DMS 273 (cell line): ENCODE results near the gene EPAS1.

Source experiments
- DNase-seq: peaks from one replicate; lab custom pipeline; 2025; ENCODE audit not compliant: unreplicated experiment; lab: John Stamatoyannopoulos, UW

Gene EPAS1

DNA sequence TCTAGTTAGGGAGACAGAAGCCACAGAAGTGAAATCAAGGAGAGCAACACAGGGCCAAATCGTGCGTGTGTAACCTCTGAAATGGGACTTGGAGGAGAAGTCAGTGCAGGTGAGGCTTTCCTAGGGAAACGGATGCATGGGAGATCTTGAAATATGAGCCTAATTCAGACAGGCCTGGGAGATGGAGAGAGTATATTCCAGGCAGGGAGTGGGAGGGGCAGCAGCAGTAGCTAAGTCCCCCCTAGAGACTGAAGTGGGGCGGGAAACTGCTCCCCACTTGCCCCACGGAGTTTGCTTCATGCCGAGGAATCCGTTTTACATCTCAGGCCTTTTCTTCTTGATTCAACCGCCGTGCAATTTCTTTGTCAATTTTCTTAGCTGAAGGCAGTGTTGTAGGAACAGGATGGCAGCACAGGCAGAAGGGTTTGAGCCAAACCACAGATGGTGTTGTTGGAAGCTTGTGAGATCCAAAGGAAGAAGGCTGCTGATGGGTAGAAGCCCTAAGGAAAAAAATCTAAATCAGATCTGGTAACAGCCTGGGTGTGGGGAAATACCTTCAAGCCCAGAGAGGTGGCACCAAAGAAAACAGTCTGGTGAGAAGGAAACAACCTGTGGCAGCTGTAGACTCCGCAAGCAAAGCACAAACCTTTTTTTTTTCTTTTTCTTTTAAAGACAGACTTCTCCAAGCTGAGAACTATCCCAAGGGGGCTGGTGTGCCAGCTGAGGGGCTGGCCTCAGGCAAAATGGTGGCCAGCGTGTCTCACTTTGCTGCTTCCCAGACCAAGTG lies 40.2 kb downstream of the EPAS1 start:
- DNase-seq = peak; percentile 62

DNA sequence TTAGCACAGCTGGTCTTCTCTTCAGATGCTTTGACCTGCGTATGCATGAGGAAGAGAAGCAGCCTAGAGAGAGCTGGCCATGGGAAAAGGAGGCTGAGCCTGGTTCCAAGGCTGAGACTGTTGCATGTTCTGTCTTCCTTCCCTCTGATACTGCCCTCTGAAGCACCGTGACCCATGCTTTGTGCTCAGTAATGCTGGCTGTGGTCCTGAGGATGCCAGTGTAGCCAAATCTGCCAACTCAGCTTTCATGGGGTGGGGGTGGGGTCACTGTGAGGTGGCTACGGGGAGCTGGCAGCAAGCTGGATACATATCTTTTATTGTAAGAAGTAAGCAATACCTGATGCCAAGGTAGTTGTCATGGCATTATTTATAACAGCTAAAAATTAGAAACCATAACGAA lies 41.5 kb downstream of the EPAS1 start:
- DNase-seq = no peak

DNA sequence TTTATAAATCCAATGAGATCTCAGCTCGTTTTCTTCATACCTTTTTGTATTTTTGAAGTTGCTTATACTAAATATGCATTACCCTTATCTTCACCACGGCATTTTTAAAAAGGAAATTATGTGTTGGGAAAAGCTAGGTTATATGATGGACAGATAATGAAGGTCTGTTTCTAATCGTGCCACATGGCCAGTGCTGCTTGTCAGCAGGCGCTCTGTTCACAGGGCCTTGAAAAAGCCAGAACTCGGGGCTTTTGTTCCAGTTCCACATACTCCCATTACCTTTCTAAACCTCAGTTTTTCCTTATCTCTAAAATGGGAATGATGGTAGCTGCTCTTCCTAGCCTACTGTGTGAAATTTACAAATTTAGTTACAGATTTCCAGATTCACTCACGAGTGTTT lies 42.0 kb downstream of the EPAS1 start:
- no peak for DNase-seq

DNA sequence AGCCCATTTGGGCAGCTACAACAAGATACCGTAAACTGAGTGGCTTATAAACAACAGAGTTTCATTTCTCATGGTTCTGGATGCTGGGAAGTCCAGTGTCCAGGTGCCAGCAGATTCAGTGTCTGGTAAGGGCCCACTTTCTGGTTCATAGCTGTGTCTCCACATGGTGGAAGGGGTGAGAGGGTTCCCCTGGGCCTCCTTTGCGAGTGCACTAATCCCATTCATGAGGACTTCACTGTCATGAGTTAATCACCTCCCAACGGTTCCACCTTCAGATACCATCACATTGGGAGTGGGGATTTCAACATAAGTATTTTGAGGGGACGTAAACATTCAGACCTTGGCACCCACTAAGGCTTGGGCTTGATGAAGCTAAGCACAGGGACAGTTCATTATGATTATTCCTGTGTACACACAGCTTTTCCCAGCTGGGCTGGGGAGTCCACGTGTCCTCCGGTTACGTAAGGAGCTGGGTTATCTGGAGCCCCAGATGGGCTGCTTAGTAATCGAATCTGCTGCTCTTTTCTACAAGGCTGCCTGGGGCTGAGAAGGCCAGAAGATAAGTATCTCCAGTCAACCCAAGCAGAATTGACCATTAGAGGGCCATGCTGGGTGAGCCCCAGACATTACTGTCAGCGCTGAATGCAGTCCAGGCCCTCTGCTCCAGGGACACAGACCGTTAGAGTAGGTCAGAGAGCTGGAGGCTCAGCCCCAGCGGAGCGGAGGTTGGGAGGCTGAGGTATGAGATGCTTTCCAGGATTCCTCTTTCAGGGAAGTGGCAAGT lies 42.7 kb downstream of the EPAS1 start:
- DNase-seq = peak; percentile 60

DNA sequence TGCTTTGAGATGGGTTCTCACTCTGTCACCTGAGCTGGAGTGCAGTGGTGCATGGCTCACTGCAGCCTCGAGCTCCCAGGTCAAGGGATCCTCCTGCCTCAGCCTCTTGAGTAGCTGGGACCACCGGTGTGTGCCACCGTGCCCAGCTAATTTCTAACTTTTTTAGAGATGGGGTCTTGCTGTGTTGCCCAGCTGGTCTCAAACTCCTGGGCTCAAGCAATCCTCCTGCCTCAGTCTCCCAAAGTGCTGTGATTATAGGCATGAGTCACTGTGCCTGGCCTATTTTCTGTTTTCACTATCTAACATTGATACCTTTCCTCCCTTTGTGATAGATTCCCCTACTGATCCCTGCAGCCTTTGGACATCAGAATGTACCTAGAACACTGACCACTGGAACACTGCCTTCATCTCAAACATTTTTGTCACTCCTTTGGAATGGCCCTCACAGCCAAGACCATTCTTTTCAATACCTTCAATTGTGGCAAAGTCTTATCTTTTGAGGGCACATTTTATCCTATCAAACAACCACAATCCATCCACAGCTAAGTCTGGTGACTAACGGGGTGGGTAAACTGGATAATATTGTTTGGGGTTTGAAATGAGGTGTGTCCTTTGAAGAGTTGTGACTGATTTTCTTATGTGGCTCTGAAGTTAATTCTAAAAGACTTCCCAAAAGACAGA lies 43.7 kb downstream of the EPAS1 start:
- DNase-seq = no peak

DNA sequence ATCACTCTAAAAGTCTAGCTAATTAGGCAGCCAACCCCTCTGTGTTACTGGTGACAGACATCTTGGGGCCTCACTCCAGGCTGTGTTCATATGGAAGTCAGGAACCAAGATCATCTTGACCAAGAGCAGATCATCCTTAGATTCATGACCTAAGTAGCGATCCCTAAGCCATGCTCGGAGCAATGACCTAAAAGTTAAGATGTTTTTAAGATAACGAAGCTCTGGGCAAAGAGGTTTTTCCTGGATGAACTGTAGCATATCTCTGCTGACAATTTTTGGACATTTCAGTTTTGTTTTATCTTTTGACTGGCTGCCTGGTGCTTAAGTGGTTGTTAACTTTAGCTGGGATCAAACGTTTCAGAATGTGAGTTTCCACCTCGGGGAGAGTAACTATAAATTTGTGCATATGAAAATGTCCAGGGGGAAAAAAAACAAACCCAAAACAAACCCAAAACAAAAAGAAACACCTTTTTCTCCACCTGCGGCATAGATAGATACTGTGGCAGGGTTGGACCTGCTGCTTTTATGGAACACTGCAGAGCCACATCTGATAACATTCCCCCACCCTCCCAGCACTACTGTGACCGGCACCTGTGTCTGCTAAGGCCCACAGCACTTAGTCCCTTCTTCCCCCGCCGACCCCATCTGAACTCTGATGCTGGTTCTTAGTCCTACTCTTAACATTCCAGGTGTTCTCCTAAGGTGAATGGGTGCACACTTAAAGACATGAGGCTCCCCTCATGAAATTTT lies 45.5 kb downstream of the EPAS1 start:
- DNase-seq = no peak

DNA sequence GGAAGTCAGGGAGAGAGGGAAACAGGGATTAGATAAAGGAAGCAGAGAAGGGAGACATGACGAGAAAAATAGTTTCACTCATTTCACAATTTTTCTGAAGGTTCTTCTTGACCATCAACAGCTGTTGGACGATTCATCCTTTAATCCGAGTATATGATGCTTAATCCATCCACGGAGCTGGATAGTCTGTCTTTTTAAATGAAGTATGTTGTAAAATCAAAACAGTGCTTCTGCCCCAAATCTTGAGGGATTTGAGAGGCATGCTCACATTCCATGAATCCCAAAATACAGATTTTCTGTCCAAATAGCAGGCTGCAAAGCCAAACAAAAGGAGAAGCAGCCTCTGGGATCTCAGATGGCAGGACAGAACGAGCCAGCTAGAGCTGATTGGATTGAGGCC lies 47.5 kb downstream of the EPAS1 start:
- no peak for DNase-seq

DNA sequence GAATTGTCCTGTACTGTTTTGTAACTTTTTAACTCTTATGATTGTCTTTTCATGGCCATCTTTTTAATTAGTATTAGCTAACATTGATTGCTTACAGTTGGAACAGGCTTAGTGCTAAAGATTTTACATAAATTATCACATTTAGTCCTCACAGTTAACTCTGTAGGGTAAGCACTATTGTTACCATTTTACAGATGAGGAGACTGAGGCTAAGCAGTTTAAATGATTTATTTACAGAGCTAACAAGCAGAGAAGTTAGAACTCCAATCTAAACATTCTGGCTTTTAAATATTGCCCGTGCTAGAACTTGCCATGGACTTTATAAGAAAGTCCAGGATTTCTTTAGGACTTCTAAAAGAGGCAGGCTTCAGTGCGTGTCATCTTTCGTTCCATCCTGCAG lies 48.6 kb downstream of the EPAS1 start:
- DNase-seq = no peak

DNA sequence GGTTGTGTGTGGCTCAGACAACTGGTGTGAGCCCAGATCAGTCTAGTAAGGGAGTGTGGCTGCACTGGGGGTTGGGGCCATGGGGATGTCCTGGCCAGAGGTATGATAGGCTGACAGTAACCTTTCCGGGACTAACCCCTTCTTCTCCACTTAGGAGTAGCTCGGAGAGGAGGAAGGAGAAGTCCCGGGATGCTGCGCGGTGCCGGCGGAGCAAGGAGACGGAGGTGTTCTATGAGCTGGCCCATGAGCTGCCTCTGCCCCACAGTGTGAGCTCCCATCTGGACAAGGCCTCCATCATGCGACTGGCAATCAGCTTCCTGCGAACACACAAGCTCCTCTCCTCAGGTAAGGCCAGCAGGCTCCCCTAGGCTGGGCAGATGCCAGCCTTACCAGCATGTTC lies 49.5 kb downstream of the EPAS1 start:
- DNase-seq = no peak

DNA sequence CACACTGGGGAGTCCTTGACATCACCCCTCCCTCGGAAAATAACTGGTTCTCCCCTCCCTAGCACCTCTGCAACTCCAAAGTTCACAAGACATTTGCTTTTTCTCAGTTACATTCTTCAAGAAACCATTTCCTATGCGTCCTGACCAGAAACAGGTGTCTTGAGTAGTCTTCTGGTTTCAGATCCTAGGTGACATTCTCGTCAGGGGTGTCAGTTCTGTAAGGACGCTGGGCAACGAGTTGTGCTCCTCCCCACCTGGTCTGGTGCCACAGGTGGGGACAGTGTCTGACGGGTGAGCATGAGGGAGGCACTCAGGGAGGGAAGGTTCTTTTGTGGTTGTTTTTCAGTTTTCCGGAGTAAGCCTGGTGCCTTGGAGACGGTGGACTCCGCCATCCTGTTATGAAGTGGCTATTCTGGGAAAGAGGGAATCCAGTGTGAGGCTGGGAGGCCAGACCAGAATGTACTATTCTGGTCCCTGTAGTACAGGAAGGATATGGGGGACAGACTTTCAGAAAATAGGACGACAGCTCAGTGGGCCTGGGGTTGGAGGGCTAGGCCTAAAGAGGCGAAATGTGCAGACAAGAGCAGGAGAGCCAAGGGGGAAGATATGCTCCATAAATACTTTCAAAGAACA lies 50.6 kb downstream of the EPAS1 start:
- no peak for DNase-seq

DNA sequence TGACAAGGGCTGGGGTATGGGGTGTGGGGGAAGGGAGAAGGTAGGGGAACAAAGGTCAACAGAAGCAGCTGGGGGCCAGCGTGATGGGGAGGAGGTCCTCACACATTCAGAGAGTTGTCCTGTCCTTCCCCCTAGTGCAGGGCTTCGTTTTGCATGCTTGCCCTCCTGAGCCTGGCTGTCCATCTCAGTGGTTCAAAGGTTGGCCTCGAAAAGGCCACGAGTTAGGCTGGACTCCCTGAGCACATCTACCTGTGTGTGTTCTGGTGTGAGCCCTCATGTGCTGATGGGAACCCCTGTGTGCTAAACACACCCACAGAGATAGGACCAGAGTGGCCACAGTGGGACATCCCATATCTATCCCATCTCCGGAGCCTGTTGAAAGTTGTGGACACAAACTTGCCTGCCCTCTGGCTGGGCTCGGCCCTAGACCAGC lies 51.9 kb downstream of the EPAS1 start:
- no peak for DNase-seq

DNA sequence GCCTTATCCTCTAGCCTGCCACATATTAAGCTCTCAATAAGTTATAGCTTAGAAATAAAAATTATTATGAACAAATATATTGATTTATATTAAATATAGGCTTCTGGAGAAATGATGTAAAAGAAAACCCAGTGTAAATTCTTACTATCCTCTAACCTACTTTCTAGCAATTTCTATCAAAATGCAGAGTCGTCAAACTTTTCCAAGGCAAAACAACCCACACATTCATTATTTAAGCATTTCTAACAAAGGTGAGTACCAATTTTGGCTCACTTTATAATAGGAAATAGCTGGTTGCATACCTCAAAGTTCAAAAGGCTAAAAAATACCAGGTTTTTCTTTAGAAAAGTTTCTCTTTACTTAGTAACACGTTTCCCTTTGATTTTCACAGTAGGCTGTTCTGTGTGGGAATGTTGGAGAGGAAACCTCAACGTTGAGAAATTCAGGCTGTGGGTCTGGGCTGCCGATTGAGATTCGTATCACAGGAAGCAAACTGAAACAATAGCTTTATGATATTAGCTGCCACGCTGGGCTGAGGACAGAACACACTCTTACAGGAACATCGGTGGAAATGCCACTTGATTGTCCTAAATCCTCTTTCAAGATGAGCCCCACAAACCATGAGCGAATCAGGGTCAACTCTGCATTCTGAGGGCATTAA lies 53.0 kb downstream of the EPAS1 start:
- DNase-seq = no peak

DNA sequence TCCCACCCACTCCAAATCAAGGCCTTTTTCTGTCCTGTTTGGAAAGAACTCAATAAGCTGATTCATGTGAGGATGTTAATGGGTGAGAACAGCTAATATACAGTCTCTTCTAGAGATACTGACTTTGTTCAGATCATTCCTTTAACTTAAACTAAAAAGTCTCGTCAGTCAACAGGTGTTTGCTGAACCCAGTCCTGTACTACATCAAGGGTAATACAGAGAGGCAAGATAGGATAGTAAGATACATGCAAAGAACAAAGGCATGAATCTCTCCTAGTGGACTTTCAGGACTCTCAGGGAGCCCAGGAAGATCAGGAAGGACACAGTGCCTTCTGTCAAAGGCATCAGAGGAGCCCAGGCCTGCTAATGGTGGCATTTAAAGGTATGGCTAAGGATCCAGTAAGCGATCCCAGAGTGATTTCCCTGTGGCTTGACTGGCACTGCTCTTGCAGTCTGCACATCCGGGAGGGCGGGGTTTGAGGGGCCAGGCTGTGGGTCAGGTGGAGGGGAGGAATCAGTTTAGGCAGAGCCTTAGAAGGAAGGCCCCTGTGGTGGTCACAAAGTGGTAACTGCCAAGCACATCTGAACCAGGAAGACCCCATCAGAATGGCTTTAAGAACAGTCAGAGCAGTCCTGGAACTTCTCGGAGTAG lies 54.0 kb downstream of the EPAS1 start:
- DNase-seq = no peak

DNA sequence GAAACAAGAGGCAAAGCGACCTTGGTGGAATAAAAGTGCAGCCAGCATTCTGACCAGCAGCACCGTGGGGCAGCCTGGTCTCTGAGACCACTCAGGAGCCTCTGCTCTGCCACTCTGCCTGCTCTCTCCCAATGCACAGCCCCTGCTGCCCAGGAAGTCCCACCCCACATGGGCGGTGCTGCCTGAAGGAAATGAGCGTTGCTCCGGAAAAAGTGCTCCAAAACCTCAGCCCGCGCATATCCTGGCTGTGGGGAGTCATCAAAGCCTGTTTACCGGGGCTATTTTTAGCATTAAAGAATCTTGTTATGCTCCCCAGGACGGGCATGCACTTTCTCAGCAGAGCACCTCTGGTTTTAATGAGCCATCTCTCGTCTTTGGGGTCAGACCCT lies 54.5 kb downstream of the EPAS1 start:
- DNase-seq = no peak

DNA sequence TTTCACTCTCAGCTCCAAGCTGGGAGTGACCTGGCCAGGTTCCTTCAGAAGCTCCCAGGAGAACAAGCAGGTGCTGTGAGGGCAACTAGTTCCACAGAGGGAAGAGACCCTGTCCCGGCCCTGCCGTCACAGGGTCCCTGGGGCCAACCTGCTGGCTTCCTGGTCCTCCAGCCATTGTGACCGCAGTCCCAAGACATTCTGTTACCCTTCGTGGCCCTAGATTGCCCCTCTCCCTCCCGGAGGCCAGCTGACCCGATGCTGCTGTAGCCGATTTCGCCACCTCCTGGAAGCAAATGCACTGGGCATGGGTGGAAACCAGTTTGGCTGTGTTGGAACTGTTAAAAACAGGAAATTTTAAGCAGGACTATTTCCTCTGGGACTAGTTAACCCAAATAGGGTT lies 55.4 kb downstream of the EPAS1 start:
- no peak for DNase-seq

DNA sequence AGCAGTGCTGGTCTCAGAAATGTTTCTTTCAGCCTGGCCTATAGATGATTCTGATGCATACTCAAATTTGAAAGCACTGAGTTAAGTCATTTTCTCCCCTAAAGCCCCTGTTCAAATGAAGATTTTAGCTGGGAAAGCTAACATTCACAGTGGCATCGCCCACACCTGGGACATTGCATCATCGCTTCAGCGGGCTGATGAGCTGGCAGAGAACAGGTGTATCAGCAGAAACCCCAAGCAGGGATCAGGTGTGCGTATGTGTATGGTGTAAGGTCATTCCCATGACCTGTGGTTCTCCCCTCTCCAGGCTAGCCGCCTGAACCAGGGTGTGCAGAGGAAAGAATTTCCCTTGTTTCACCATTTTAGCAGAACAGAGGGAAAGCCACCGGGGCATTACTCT lies 56.3 kb downstream of the EPAS1 start:
- no peak for DNase-seq

DNA sequence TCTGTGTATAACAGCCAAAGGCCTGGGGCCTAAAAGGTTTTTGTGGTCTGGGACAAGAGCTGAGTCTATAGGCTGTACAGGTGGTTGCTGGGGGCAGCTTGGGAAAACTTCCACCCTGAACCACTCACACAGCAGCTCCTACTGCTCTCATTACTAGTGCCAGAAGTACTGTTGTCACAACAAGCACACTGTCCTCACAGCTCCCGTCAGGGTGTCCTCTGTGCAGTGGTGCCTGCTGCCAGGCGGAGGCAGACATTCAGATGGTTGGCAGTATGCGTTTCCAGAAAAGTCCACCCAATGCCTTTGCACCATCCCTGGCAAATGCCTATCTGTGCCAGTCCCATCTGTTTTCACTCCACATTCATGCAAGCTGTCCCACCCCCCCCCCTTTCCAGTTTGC lies 58.5 kb downstream of the EPAS1 start:
- no peak for DNase-seq

DNA sequence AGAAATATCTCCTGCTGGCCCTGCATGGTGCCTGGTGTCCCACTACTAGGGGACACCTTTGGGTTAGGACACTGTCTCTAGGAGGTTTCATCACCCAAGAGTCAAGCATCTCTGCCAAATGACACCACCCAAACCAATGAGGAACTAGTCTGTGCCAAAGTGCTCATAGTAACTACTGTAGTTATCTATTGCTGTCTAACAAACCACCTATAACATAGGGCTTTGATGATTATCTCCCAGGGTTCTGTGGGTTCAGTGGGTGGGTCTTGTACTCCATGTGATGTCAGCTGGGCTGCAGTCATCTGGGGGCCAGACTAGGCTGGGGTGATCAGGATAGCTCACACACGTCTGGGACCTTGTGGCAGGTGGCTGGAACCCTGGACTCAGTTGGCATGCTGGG lies 59.8 kb downstream of the EPAS1 start:
- DNase-seq = no peak

DNA sequence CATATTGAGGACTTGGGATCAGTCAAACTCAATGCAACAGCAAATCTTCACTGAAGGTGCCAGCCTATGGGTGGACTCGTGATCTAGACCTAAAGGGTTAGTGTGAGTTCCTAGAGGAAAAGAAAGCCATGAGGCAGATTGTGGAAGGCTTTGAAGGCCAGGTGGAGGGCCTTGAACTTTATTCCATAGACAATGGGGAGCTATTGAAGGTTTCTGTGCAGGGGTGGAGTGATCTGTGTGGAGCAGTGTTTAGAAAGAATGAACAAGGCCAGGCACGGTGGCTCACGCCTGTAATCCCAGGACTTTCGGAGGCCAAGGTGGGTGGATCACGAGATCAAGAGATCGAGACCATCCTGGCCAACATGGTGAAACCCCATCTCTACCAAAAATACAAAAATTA lies 61.5 kb downstream of the EPAS1 start:
- DNase-seq = no peak

DNA sequence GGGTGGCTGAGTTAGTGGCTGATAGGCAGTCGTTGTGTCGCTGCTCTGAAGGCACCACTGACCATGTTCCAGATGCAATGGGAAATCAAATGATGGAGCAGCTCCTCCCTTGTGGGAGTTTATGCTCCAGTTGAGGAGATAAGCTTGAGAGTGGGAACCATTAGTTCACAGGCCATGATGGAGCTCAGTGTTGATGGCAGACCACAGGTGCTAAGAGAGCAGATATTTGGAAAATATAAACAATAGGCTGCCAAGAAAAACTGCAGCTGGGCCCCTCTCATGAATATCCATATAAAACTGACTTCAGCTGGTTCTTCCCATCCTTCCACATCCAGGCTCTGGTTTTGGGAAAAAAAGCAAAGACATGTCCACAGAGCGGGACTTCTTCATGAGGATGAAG lies 63.1 kb downstream of the EPAS1 start:
- DNase-seq = no peak
